Measurements from ENCODE around the gene SSB.
"Not testable (repeated sequence)": the region's sequence is repeated elsewhere in the genome, so short reads cannot be mapped to it uniquely, and the experiment has no call there.

The SSB gene

GRCh38 chr2:169849710-169850109, 51.0 kb downstream of the SSB start:
- no peak for TF ChIP-seq CTCF (IDR thresholded peaks at IDR 0.05; ENCODE audit: insufficient read depth, low read depth, low read length, missing control alignments)
- no peak overlapping the region for H3K4me3 ChIP-seq (ENCODE audit: low read depth, low read length)
- no peak for DNase-seq (ENCODE audit: low read depth)

- no peak for DNase-seq (ENCODE audit: low read depth)
- no peak for TF ChIP-seq CTCF (IDR thresholded peaks at IDR 0.05; ENCODE audit: insufficient read depth, low read depth, low read length, missing control alignments)
- H3K4me3 ChIP-seq (ENCODE audit: low read depth, low read length) = no peak overlapping the region
Observed at GRCh38 chr2:169853041-169853668, 54.5 kb downstream of the SSB start.

- DNase-seq (ENCODE audit: low read depth); H3K4me3 ChIP-seq (ENCODE audit: low read depth, low read length): not testable (repeated sequence)
Observed at GRCh38 chr2:169855281-169856258, 56.9 kb downstream of the SSB start.

GRCh38 chr2:169859423-169859822, 60.8 kb downstream of the SSB start:
- no peak overlapping the region for H3K4me3 ChIP-seq (ENCODE audit: low read depth, low read length)
- DNase-seq (ENCODE audit: low read depth) = no peak
- no peak for TF ChIP-seq CTCF (IDR thresholded peaks at IDR 0.05; ENCODE audit: insufficient read depth, low read depth, low read length, missing control alignments)

- TF ChIP-seq CTCF (IDR thresholded peaks at IDR 0.05; ENCODE audit: insufficient read depth, low read depth, low read length, missing control alignments) = no peak
- H3K4me3 ChIP-seq (ENCODE audit: low read depth, low read length) = no peak overlapping the region
- DNase-seq (ENCODE audit: low read depth) = no peak
Observed at GRCh38 chr2:169860149-169860548, 61.5 kb downstream of the SSB start.

Measured in GM12865 (cell line).